GM12875 (cell line): ENCODE data around the gene SNX4.

ENCODE experiments used
- H3K4me3 ChIP-seq: one replicate; pipeline ENCODE4 v1.5.1; 2011; ENCODE audit warnings: low read depth, low read length, control low read depth
- TF ChIP-seq, protein P1 (sequence below): IDR thresholded peaks from 2 replicates; pipeline ENCODE4 v1.5.1; 2011; ENCODE audit warnings: low read depth, mild to moderate bottlenecking, control low read depth, inconsistent platforms, low read length, moderate library complexity, borderline replicate concordance; ENCODE audit not compliant: insufficient read depth

SNX4 gene

DNA sequence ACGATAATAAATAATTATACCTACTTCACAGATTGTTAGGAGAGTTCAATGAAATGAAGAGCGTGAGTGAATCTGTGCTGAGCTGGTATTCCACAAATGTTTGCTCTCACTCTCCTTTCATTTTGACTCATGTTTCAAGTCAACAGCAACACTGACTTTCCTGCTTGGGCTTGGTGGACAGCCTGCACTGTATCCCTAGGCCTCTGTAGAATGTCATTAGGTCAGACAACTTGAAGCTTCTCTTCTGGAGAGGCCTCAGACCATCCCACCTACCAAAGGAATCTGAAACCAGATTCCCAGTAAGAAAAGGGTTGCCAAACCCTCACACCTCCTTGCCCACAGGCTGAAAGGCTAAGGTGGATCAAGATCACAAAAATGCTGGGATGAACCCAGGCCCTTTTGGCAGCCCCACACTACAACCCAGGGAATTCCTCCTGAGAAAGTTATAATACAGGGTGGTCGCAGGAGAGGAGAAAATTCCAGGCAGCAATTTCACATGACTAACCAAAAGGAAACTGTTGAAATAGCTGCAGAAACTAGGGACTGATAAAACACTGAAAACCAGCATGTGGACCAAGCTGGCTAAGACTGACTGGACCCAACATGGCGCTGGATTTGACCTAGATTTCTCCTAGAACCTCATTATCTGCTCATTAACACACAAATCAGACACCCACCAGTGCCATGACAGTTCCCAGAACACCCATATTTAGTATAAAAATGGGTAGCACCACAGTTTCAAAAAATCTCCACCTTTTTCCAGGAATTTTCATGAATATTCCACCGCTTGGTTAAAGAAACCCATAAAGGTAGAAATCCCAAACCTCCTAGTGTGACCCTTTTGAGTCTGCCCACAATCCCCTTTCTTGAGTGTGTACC lies 87.9 kb downstream of the SNX4 start:
- TF ChIP-seq, protein P1, sequence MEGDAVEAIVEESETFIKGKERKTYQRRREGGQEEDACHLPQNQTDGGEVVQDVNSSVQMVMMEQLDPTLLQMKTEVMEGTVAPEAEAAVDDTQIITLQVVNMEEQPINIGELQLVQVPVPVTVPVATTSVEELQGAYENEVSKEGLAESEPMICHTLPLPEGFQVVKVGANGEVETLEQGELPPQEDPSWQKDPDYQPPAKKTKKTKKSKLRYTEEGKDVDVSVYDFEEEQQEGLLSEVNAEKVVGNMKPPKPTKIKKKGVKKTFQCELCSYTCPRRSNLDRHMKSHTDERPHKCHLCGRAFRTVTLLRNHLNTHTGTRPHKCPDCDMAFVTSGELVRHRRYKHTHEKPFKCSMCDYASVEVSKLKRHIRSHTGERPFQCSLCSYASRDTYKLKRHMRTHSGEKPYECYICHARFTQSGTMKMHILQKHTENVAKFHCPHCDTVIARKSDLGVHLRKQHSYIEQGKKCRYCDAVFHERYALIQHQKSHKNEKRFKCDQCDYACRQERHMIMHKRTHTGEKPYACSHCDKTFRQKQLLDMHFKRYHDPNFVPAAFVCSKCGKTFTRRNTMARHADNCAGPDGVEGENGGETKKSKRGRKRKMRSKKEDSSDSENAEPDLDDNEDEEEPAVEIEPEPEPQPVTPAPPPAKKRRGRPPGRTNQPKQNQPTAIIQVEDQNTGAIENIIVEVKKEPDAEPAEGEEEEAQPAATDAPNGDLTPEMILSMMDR, result no peak
- no peak overlapping the region for H3K4me3 ChIP-seq

DNA sequence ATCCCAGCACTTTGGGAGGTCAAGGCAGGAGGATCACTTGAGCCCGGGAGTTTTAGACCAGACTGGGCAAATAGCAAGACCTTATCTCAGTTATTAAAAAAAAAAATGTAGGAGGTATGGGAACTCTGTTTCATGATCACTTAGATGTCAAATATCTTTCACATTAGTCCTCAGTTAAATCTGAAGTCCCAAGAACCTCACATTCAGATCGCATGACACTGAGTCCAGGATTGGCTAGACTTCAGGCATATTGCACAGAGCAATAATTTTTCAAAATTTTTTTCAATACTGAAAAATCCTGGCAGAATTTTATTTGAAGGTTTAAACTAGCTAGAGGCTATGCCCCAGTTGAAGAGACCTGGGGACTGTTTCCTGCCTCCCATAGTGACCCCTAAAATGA lies 88.6 kb downstream of the SNX4 start:
- TF ChIP-seq, protein P1, result no peak
- H3K4me3 ChIP-seq, result no peak overlapping the region

DNA sequence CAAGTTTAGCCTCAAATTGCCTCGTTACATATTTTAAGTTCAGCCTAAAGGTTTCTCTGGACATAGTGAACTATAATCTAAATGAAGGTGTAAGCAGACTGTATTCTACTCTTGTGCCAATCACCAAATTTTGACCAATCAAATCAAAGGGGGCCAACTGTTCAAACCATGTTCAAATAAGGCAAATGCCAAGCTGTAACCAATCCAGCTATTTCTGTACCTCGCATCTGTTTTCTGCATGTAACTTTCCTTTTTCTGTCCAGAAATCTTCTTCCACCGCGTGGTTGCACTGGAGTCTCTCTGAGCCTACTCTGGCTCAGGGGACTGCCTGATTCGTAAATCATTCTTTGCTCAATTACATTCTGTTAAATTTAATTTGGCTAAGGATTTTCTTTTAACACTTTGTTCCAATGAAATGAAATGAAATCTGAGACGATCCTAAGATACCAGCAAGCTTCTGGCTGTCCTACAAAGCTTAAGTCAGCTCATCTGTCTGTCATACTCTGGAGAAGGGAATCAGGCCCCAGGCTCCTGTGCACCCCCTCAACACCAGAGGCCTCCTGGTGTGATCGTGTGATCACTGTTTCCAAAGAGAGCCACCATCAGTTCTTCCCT lies 91.7 kb downstream of the SNX4 start:
- no peak overlapping the region for H3K4me3 ChIP-seq
- TF ChIP-seq, protein P1, result no peak

DNA sequence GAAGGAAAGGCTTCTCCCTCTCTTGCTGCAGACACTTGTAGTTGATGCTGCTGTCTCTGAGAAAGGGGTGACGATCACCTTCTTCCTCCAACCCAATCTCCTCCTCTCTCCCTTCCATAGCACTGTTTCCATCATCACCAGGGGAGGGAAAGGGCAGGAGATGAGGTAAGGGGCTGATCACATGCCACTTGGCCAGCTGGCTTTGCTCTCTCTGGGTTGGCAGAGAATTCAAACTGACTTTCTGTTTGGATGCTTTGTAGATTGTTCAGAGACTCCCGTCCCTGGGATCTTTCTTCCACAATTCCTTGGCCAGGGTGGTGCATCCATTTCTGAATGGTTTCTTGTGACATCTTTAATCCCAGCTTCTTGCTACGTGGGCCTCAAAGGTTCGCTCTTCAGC lies 101.7 kb downstream of the SNX4 start:
- no peak overlapping the region for H3K4me3 ChIP-seq
- TF ChIP-seq, protein P1, result no peak

DNA sequence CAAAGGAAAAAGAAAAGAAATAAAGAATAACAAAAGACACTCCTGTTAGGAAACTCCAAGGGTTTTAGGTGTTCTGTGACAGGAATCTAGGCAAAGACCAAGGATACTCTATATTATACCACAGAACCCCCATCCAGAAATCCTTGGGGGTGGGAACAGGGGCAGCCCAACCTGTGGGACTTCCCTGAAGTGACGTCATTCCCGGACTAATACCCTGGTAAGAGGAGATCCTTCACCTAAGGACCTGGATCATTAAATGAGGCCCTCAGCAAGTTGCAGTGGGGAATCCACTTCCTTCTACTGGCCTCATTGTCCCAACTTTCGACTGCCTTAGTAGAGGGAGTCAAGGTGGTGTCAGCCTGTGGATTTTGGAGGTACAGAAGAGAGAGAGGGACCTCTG lies 103.8 kb downstream of the SNX4 start:
- TF ChIP-seq, protein P1, result no peak
- no peak overlapping the region for H3K4me3 ChIP-seq

DNA sequence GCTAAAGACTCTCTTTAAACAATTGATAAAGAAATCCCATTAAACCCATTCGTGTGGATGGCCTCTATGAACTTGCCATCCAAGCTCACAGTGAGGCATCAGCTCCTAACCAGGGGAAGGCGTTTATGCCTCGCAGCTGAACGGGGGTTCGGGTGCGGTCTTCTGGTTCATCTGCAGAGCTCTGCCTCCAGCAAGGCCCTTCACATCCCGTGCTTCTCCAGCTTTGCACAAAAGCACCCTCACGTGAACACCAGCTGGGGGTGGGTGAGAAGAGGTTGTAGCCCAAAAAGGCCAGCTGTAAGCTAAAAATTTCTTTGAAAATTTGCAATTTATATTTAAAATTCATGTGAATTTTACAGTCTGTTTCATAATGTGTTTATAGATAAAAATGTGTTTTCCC lies 105.3 kb downstream of the SNX4 start:
- TF ChIP-seq, protein P1, result no peak
- no peak overlapping the region for H3K4me3 ChIP-seq

DNA sequence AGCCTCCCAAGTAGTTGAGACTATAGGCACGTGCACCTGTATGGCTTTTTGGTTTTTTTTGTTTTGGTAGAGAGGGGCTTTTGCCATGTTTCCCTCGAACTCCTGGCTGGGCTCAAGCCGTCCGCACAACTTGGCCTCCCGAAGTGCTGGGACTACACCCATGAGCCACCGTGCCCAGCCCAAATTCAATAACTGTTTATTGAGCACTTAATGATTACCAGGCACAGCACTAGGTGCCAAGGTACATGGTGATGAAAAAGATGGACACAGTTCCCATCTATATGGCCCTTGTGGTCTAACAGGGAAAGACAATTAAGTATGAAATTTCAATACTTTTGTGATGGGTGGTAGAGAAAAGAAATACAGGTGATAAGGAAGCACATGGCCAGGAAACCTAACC lies 109.1 kb downstream of the SNX4 start:
- TF ChIP-seq, protein P1, result no peak
- no peak overlapping the region for H3K4me3 ChIP-seq
